HG02852 (cell line): ENCODE data around the gene CALML4.
"Not testable (repeated sequence)": the region's sequence is repeated elsewhere in the genome, so short reads cannot be mapped to it uniquely, and the experiment has no call there.

Experiments used
- ATAC-seq: cut with Tn5 transposase; IDR thresholded peaks from one replicate; pipeline ENCODE4 v1.9.1; 2021; ENCODE audit warnings: mild to moderate bottlenecking, moderate library complexity; ENCODE audit not compliant: unreplicated experiment

The CALML4 gene

GRCh38 chr15:68192804-68193486 lies 12.2 kb downstream of the CALML4 start:
- no peak for ATAC-seq

GRCh38 chr15:68192117-68192516 lies 13.0 kb downstream of the CALML4 start:
- ATAC-seq = no peak

- no peak for ATAC-seq
Measured at GRCh38 chr15:68191555-68191954, 13.6 kb downstream of the CALML4 start.

GRCh38 chr15:68190048-68190447 lies 15.1 kb downstream of the CALML4 start:
- ATAC-seq = no peak

- ATAC-seq = no peak
Measured at GRCh38 chr15:68188647-68189046, 16.5 kb downstream of the CALML4 start.

GRCh38 chr15:68187559-68187958 lies 17.6 kb downstream of the CALML4 start:
- no peak for ATAC-seq

- no peak for ATAC-seq
Measured at GRCh38 chr15:68186671-68187397, 18.3 kb downstream of the CALML4 start.

- ATAC-seq = no peak
Measured at GRCh38 chr15:68184616-68185480, 20.3 kb downstream of the CALML4 start.

GRCh38 chr15:68183616-68184315 lies 21.4 kb downstream of the CALML4 start:
- no peak for ATAC-seq

GRCh38 chr15:68177742-68178141 lies 27.4 kb downstream of the CALML4 start:
- no peak for ATAC-seq

- no peak for ATAC-seq
Measured at GRCh38 chr15:68176601-68177000, 28.5 kb downstream of the CALML4 start.

GRCh38 chr15:68175526-68175925 lies 29.6 kb downstream of the CALML4 start:
- ATAC-seq = no peak

GRCh38 chr15:68173119-68173518 lies 32.0 kb downstream of the CALML4 start:
- ATAC-seq = no peak

- ATAC-seq = not testable (repeated sequence)
Measured at GRCh38 chr15:68172037-68172436, 33.1 kb downstream of the CALML4 start.

GRCh38 chr15:68166847-68167246 lies 38.3 kb downstream of the CALML4 start:
- no peak for ATAC-seq

GRCh38 chr15:68163191-68163590 lies 41.9 kb downstream of the CALML4 start:
- no peak for ATAC-seq

GRCh38 chr15:68158046-68158628 lies 47.0 kb downstream of the CALML4 start:
- no peak for ATAC-seq

GRCh38 chr15:68157074-68157473 lies 48.1 kb downstream of the CALML4 start:
- ATAC-seq = no peak

GRCh38 chr15:68154923-68155559 lies 50.1 kb downstream of the CALML4 start:
- ATAC-seq = no peak

GRCh38 chr15:68152342-68152741 lies 52.8 kb downstream of the CALML4 start:
- ATAC-seq = no peak
